ENCODE results near the gene AIFM2. TPM values are rescaled to one million over a fixed set of nuclear protein-coding genes. Genes with fewer than 3 reads are reported as not detected.

Gene AIFM2
- total and polyA plus RNA-seq, 2 donors (not counting 1 experiment from before 2014, with no cell fraction given), result 11.1 to 15.5 TPM

- H3K9ac ChIP-seq (ENCODE audit: insufficient read depth, low read length), result peak overlapping the region; percentile 73
- H3K79me2 ChIP-seq (ENCODE audit: control insufficient read depth, insufficient read depth, low read length), result peaks cover 20% of the 10 kb centered on the region
- H3K36me3 ChIP-seq (ENCODE audit: control insufficient read depth, insufficient read depth, low read length), result peaks cover 1% of the 10 kb centered on the region
- H3K4me2 ChIP-seq (ENCODE audit: extremely low read depth, insufficient read depth, low read length), result peak overlapping the region; percentile 87
- peaks cover 2% of the 10 kb centered on the region for H3K4me1 ChIP-seq (ENCODE audit: control insufficient read depth, extremely low read depth, insufficient read depth, low read length)
- H3K4me3 ChIP-seq (replicated peaks in 1 of 4; ENCODE audit: control extremely low read depth in 1 of 4, insufficient read depth in 1 of 4, low read depth in 3 of 4, low read length in 4 of 4), result peak overlapping the region; percentile 48 to 67 (median 62)
- no peak for TF ChIP-seq CTCF (conservative IDR thresholded peaks at IDR 0.05 in 1 of 2, IDR thresholded peaks at IDR 0.05 in 1 of 2; ENCODE audit: low read depth in 1 of 2, low read length in 2 of 2)
- no peak for TF ChIP-seq EZH2 (IDR thresholded peaks at IDR 0.05; ENCODE audit: low read length, missing control alignments)
- no peaks in the 10 kb centered on the region for H3K27me3 ChIP-seq (ENCODE audit: control insufficient read depth, insufficient read depth, low read length)
- peak overlapping the region; percentile 16 for H2AFZ ChIP-seq (ENCODE audit: low read length)
- H4K20me1 ChIP-seq (ENCODE audit: control insufficient read depth, extremely low read depth, insufficient read depth, low read length), result no peaks in the 10 kb centered on the region
- peak overlapping the region; percentile 89 for H3K27ac ChIP-seq (ENCODE audit: insufficient read depth, low read length)
- H3K9me3 ChIP-seq (ENCODE audit: control insufficient read depth, insufficient read depth, low read depth, low read length), result no peaks in the 10 kb centered on the region
- no peak for DNase-seq (ENCODE audit: low read depth in 2 of 2)
Measured at GRCh38 chr10:70145166-70145665, 12.6 kb upstream of the AIFM2 start.

- TF ChIP-seq EZH2 (IDR thresholded peaks at IDR 0.05; ENCODE audit: low read length, missing control alignments), result no peak
- TF ChIP-seq CTCF (conservative IDR thresholded peaks at IDR 0.05 in 1 of 2, IDR thresholded peaks at IDR 0.05 in 1 of 2; ENCODE audit: low read depth in 1 of 2, low read length in 2 of 2), result no peak
- H4K20me1 ChIP-seq (ENCODE audit: control insufficient read depth, extremely low read depth, insufficient read depth, low read length), result no peaks in the 10 kb centered on the region
- peaks cover 1% of the 10 kb centered on the region for H3K36me3 ChIP-seq (ENCODE audit: control insufficient read depth, insufficient read depth, low read length)
- H3K79me2 ChIP-seq (ENCODE audit: control insufficient read depth, insufficient read depth, low read length), result peaks cover 16% of the 10 kb centered on the region
- no peak overlapping the region for H2AFZ ChIP-seq (ENCODE audit: low read length)
- no peaks in the 10 kb centered on the region for H3K9me3 ChIP-seq (ENCODE audit: control insufficient read depth, insufficient read depth, low read depth, low read length)
- H3K27me3 ChIP-seq (ENCODE audit: control insufficient read depth, insufficient read depth, low read length), result no peaks in the 10 kb centered on the region
- DNase-seq (ENCODE audit: low read depth in 2 of 2), result no peak
- H3K4me2 ChIP-seq (ENCODE audit: extremely low read depth, insufficient read depth, low read length), result peak overlapping the region; percentile 87
- no peak overlapping the region for H3K27ac ChIP-seq (ENCODE audit: insufficient read depth, low read length)
- H3K4me1 ChIP-seq (ENCODE audit: control insufficient read depth, extremely low read depth, insufficient read depth, low read length), result peaks cover 2% of the 10 kb centered on the region
- H3K9ac ChIP-seq (ENCODE audit: insufficient read depth, low read length), result no peak overlapping the region
- peak overlapping the region in 2 of 4 experiments; percentile 61 to 67 for H3K4me3 ChIP-seq (replicated peaks in 1 of 4; ENCODE audit: control extremely low read depth in 1 of 4, insufficient read depth in 1 of 4, low read depth in 3 of 4, low read length in 4 of 4)
Measured at GRCh38 chr10:70144372-70145110, 11.9 kb upstream of the AIFM2 start.

GRCh38 chr10:70142555-70142954, 9.9 kb upstream of the AIFM2 start:
- Histone ChIP-seq H3K9ac (ENCODE audit: insufficient read depth, low read length) (no peak overlapping the region), H3K79me2 (ENCODE audit: control insufficient read depth, insufficient read depth, low read length) (peaks cover 7% of the 10 kb centered on the region), H2AFZ (ENCODE audit: low read length) (no peak overlapping the region), H3K27me3 (ENCODE audit: control insufficient read depth, insufficient read depth, low read length) (no peaks in the 10 kb centered on the region), H3K27ac (ENCODE audit: insufficient read depth, low read length) (no peak overlapping the region), H3K4me1 (ENCODE audit: control insufficient read depth, extremely low read depth, insufficient read depth, low read length) (peaks cover 2% of the 10 kb centered on the region), H4K20me1 (ENCODE audit: control insufficient read depth, extremely low read depth, insufficient read depth, low read length) (no peaks in the 10 kb centered on the region), H3K4me2 (ENCODE audit: extremely low read depth, insufficient read depth, low read length) (no peak overlapping the region), H3K4me3 (replicated peaks in 1 of 4; ENCODE audit: control extremely low read depth in 1 of 4, insufficient read depth in 1 of 4, low read depth in 3 of 4, low read length in 4 of 4) (no peak overlapping the region), H3K9me3 (ENCODE audit: control insufficient read depth, insufficient read depth, low read depth, low read length) (no peaks in the 10 kb centered on the region), H3K36me3 (ENCODE audit: control insufficient read depth, insufficient read depth, low read length) (peaks cover 1% of the 10 kb centered on the region)
- DNase-seq (ENCODE audit: low read depth in 2 of 2), result no peak
- TF ChIP-seq EZH2 (IDR thresholded peaks at IDR 0.05; ENCODE audit: low read length, missing control alignments), result no peak
- TF ChIP-seq CTCF (conservative IDR thresholded peaks at IDR 0.05 in 1 of 2, IDR thresholded peaks at IDR 0.05 in 1 of 2; ENCODE audit: low read depth in 1 of 2, low read length in 2 of 2), result no peak
